ENCODE measurements around the gene RBM24.

DNA sequence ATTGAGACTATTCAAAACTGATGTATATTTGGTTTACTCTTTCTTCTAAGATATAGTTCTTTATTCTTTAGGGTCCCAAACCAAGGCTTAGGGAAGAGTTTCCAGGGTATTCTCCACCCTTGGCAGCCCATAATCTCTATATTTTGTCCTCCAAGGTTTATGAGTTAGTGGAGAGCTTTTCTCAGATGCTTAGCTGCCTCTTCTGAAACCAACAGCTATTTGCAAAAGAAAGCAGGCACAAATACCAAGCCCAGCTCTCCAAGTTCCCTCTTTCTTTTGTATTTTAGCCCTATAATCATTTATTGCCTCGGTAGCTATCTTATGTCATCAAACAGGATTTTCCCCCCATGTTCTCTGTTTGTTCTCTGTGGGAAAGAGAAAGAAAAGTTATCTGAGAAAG lies 39.1 kb upstream of the RBM24 start:
- TF ChIP-seq, protein P1, sequence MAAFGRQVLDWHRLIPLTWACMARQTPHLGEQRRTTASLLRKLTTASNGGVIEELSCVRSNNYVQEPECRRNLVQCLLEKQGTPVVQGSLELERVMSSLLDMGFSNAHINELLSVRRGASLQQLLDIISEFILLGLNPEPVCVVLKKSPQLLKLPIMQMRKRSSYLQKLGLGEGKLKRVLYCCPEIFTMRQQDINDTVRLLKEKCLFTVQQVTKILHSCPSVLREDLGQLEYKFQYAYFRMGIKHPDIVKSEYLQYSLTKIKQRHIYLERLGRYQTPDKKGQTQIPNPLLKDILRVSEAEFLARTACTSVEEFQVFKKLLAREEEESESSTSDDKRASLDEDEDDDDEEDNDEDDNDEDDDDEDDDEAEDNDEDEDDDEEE (CRISPR knock-in tag; IDR thresholded peaks at IDR 0.05) = no peak
- no peak for TF ChIP-seq EP300 (IDR thresholded peaks at IDR 0.05; ENCODE audit: low read depth in 2 of 2, low read length in 2 of 2)
- TF ChIP-seq EP300 (CRISPR knock-in tag; IDR thresholded peaks at IDR 0.05; ENCODE audit: borderline replicate concordance) = no peak
- TF ChIP-seq FOXP1 (IDR thresholded peaks at IDR 0.05) = no peak
- no peak for TF ChIP-seq FOXP1 (CRISPR knock-in tag; IDR thresholded peaks at IDR 0.05)
- no peak for TF ChIP-seq KLF6 (CRISPR knock-in tag; IDR thresholded peaks at IDR 0.05)
- no peak for TF ChIP-seq POLR2A (IDR thresholded peaks at IDR 0.05; ENCODE audit: insufficient read depth in 1 of 2, low read depth in 2 of 2, low read length in 2 of 2)
- TF ChIP-seq SOX5 (CRISPR knock-in tag; IDR thresholded peaks at IDR 0.05; ENCODE audit: borderline replicate concordance) = no peak
- TF ChIP-seq ZNF549 (CRISPR knock-in tag; IDR thresholded peaks at IDR 0.05) = no peak

Data from HepG2 (cell line).